HPDE6-E6E7 (cell line): ENCODE measurements around the gene MYO9A.
"Not testable (repeated sequence)": the region's sequence is repeated elsewhere in the genome, so short reads cannot be mapped to it uniquely, and the experiment has no call there.

Source experiments
- DNase-seq: peaks from one replicate; pipeline ENCODE4 v3.0.0; 2011; ENCODE audit warnings: missing footprints; ENCODE audit errors: extremely low spot score

The MYO9A gene

GRCh38 chr15:72086920-72087648, 30.9 kb downstream of the MYO9A start:
- no peak for DNase-seq

- DNase-seq, result no peak
These were observed 31.8 kb downstream of the MYO9A start for GRCh38 chr15:72086010-72086697.

GRCh38 chr15:72082176-72082575, 35.8 kb downstream of the MYO9A start:
- no peak for DNase-seq

GRCh38 chr15:72078887-72079286, 39.1 kb downstream of the MYO9A start:
- no peak for DNase-seq

GRCh38 chr15:72077950-72078349, 40.0 kb downstream of the MYO9A start:
- no peak for DNase-seq

GRCh38 chr15:72074335-72075060, 43.5 kb downstream of the MYO9A start:
- no peak for DNase-seq

GRCh38 chr15:72071448-72071825, 46.5 kb downstream of the MYO9A start:
- DNase-seq, result not testable (repeated sequence)

GRCh38 chr15:72070817-72071447, 47.0 kb downstream of the MYO9A start:
- DNase-seq, result no peak

- DNase-seq, result no peak
These were observed 49.1 kb downstream of the MYO9A start for GRCh38 chr15:72068856-72069255.

GRCh38 chr15:72065801-72066200, 52.1 kb downstream of the MYO9A start:
- DNase-seq, result no peak

- no peak for DNase-seq
These were observed 54.8 kb downstream of the MYO9A start for GRCh38 chr15:72063186-72063585.

GRCh38 chr15:72062319-72062718, 55.6 kb downstream of the MYO9A start:
- DNase-seq, result no peak

GRCh38 chr15:72060687-72061250, 57.2 kb downstream of the MYO9A start:
- DNase-seq, result no peak

GRCh38 chr15:72058585-72058984, 59.4 kb downstream of the MYO9A start:
- no peak for DNase-seq

- DNase-seq, result no peak
These were observed 60.3 kb downstream of the MYO9A start for GRCh38 chr15:72057548-72058091.

GRCh38 chr15:72056217-72056616, 61.7 kb downstream of the MYO9A start:
- DNase-seq, result not testable (repeated sequence)

- DNase-seq, result not testable (repeated sequence)
These were observed 64.7 kb downstream of the MYO9A start for GRCh38 chr15:72053297-72053696.

GRCh38 chr15:72050700-72051099, 67.2 kb downstream of the MYO9A start:
- DNase-seq, result no peak

GRCh38 chr15:72047020-72047419, 70.9 kb downstream of the MYO9A start:
- DNase-seq, result no peak

- DNase-seq, result no peak
These were observed 73.0 kb downstream of the MYO9A start for GRCh38 chr15:72044956-72045355.

- DNase-seq, result no peak
These were observed 75.1 kb downstream of the MYO9A start for GRCh38 chr15:72042865-72043264.

GRCh38 chr15:72042054-72042453, 75.9 kb downstream of the MYO9A start:
- no peak for DNase-seq
